ENCODE measurements around the gene FREM1.

Gene FREM1

GRCh38 chr9:14768405-14769229 lies 141.6 kb downstream of the FREM1 start:
- in situ Hi-C loops (cut with HindIII; ENCODE audit: low sequenced_read_pairs): loop anchor here (25.0 kb wide), 1 partner anchor 281 kb away; no protein-coding TSS in a partner anchor

GRCh38 chr9:14766299-14766698 lies 143.9 kb downstream of the FREM1 start:
- in situ Hi-C loops (cut with HindIII; ENCODE audit: low sequenced_read_pairs): loop anchor here (25.0 kb wide), 1 partner anchor 279 kb away; no protein-coding TSS in a partner anchor

- in situ Hi-C loops (cut with HindIII; ENCODE audit: low sequenced_read_pairs): loop anchor here (25.0 kb wide), 1 partner anchor 274 kb away; no protein-coding TSS in a partner anchor
Measured at GRCh38 chr9:14761584-14761983, 148.6 kb downstream of the FREM1 start.

DNA sequence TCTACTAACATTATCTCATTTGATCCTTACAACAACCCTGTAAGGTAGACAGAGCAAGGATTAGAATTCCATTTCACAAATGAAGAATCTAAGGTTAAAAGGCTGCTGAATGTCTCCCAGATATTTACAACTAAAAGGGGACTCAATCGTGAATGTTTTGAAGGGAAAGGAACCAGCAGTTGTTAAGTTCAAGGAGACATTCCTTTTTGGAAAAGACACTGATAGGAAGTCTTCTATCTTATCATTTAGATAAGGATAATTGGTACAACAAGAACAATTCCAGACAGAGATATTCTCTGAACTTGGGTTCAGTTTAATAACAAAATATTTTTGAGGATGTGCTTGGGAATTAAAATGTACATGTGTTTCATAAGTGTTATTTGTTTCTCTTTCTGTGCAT lies 150.2 kb downstream of the FREM1 start:
- in situ Hi-C loops (cut with HindIII; ENCODE audit: low sequenced_read_pairs): loop anchor here (25.0 kb wide), 1 partner anchor 273 kb away; no protein-coding TSS in a partner anchor

- in situ Hi-C loops (cut with HindIII; ENCODE audit: low sequenced_read_pairs): loop anchor here (25.0 kb wide), 1 partner anchor 269 kb away; no protein-coding TSS in a partner anchor
Measured at GRCh38 chr9:14756291-14756690, 153.9 kb downstream of the FREM1 start.

GRCh38 chr9:14752871-14753270 lies 157.4 kb downstream of the FREM1 start:
- in situ Hi-C loops (cut with HindIII; ENCODE audit: low sequenced_read_pairs): loop anchor here (25.0 kb wide), 1 partner anchor 266 kb away; no protein-coding TSS in a partner anchor

DNA sequence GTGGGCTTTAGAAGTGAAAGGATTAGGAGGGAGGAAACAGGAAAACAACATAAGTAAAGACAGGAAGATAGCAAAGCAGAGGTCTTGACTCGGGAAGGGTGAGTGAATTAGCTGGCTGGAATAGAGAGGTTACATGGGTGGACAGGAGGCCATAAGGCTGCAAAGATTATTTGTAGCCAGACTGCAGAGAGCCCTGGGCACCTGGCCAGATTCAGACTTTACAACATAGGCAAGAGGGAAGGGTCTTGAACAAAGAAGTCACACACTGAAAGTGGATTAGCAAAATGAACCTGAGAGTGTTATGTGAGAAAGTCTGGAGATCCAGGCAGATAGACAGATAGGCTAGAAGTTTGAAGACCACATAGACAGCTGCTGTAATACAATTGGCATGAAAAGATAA lies 158.0 kb downstream of the FREM1 start:
- in situ Hi-C loops (cut with HindIII; ENCODE audit: low sequenced_read_pairs): loop anchor here (25.0 kb wide), 1 partner anchor 265 kb away; no protein-coding TSS in a partner anchor

GRCh38 chr9:14750821-14751220 lies 159.4 kb downstream of the FREM1 start:
- in situ Hi-C loops (cut with HindIII; ENCODE audit: low sequenced_read_pairs): loop anchor here (25.0 kb wide), 1 partner anchor 264 kb away; no protein-coding TSS in a partner anchor

GRCh38 chr9:14749741-14750211 lies 160.5 kb downstream of the FREM1 start:
- in situ Hi-C loops (cut with HindIII; ENCODE audit: low sequenced_read_pairs): loop anchor here (25.0 kb wide), 1 partner anchor 262 kb away; no protein-coding TSS in a partner anchor

DNA sequence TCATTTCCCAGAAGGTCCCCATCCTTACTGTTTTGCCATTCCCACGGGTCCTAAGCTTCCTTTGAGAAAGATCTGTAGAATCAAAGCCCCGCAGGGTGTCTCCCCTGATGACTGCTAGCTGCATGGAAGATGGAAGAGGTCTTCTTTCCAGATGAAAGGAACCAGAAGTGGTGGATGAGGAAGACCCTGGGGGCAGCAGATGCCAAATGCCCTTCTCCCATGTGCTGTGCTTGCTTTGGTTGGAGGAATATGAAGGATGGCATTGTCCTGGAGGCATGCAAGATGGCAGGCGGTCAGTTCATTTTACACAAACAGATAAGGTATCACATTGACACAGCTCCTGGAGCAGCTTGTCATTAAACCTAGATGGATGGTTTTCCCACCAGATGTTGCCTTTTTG lies 161.9 kb downstream of the FREM1 start:
- in situ Hi-C loops (cut with HindIII; ENCODE audit: low sequenced_read_pairs): no loop called here

- in situ Hi-C loops (cut with HindIII; ENCODE audit: low sequenced_read_pairs): no loop called here
Measured at GRCh38 chr9:14747111-14747510, 163.1 kb downstream of the FREM1 start.

- in situ Hi-C loops (cut with HindIII; ENCODE audit: low sequenced_read_pairs): no loop called here
Measured at GRCh38 chr9:14746626-14747025, 163.6 kb downstream of the FREM1 start.

DNA sequence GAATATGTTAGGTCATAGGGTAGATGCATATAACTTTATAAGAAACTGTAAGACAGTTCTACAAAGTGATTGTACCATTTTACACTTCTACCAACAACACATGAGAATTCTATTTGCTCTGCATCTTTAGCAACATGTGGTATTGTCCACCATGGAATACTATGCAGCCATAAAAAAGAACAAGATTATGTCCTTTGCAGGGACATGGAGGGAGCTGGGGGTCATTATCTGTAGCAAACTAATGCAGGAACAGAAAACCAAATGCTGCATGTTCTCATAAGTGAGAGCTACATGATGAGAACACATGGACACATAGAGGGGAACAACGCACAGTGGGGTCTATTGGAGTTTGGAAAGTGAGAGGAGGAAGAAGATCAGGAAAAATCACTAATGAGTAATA lies 165.5 kb downstream of the FREM1 start:
- in situ Hi-C loops (cut with HindIII; ENCODE audit: low sequenced_read_pairs): no loop called here

DNA sequence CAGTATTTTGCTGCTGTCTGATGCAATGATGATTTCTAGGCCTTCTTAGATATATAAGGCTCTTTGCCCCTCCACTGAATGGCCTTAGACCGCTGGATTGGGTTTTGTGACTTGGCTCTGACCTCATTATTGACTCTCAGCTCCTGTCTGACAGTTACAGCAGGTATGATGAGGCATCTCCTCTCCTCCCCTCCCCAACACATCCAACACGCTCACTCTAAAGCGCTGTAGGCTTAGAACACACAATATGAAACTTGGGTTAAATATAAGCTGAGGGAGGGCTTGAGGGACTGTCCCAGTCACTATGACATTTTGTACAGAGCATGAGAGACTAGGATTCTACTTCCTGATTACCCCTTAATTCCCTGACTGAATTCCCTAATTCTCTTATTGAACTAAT lies 168.9 kb downstream of the FREM1 start:
- in situ Hi-C loops (cut with HindIII; ENCODE audit: low sequenced_read_pairs): no loop called here

DNA sequence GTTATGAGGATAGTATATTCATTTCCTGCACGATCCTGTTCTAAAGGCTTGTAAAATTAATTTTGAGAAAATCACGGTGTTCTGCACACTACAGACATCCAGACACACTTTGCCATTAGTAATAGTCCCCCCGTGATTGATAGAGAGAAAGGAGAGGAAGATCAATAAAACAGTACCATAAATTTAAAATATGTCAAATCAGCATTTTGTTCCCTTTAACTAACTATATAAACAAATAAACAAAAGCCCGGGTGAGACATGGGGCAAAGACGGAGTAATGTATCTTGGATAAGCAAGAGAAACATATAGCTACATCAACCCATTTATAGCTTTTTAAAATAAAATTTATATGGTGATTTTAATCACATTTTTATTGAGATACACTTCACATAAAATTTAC lies 177.1 kb downstream of the FREM1 start:
- in situ Hi-C loops (cut with HindIII; ENCODE audit: low sequenced_read_pairs): no loop called here

DNA sequence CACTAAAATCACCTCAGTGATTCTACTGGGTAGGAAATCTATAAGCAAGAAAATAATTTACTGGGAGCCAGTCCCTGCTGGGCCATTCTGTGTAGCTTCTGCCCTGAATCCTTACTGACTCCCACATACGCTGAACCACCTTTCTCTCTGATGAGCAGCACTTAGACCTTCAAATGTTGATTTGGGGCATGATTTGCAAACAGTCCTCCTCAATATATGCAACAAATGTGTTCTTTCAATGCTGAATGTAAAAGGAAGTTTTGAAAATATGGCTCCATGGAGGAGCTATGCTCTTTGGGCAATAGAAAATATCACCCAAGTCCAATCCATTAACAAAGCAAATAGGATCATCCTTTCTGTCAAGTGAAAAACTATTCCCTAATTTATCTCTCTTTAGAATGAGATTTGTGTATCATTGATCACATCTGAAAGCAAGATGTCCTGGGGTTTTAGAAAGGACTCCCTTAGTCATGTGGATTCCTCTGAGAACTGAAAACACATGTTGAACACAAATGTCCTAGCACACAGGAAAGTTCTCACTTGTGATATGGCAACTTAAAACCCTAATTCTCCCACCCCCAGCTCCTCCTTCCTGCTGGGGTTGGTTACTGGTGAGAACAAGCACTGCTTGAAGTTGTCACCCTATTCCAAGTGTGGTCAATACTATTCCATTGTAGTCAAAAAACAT lies 178.8 kb downstream of the FREM1 start:
- in situ Hi-C loops (cut with HindIII; ENCODE audit: low sequenced_read_pairs): no loop called here

DNA sequence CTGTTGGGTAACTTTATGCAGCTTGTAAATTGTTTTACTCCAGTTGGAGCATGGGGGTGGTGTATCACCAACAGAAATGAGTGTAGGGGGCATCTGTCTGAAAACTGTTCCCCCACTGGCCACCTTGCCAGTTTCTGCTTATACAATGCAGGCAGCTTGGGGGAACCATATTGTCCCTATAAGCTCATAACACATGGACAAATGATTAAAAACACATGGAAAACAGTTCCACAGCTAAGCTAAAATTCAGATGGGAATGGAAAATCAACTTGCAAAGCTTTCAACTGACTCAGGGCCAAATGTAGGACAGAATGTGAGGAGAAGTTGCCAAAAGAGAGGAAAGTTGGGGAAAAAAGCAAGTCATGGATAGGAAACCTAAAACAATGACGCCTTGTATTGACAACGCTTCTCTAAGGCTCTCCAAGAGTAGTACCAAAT lies 179.7 kb downstream of the FREM1 start:
- in situ Hi-C loops (cut with HindIII; ENCODE audit: low sequenced_read_pairs): no loop called here

DNA sequence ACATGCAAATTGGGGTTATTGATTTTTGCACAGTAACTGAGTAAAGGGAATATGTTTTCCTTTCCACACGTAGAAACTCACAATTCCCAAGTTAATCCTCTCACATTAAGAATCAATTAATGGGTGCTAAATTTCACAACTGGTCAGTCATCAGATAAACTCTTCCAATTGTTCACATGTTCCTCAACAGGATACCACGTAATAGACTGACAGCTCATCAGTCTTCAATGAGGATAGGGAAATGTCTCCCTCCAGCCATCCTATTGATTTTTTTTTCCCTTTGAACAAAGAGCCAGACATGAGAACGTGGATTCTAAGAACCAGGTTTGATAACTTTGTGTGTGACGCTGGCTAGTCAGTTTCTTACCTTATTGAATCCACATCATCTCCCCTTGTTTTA lies 186.9 kb downstream of the FREM1 start:
- in situ Hi-C loops (cut with HindIII; ENCODE audit: low sequenced_read_pairs): no loop called here

- in situ Hi-C loops (cut with HindIII; ENCODE audit: low sequenced_read_pairs): no loop called here
Measured at GRCh38 chr9:14722391-14723035, 187.7 kb downstream of the FREM1 start, which contains the start of gene CER1. Gene CER1, minus strand, starts transcription at chr9:14722733. Its CDS starts 61 bp downstream, at chr9:14722672.

DNA sequence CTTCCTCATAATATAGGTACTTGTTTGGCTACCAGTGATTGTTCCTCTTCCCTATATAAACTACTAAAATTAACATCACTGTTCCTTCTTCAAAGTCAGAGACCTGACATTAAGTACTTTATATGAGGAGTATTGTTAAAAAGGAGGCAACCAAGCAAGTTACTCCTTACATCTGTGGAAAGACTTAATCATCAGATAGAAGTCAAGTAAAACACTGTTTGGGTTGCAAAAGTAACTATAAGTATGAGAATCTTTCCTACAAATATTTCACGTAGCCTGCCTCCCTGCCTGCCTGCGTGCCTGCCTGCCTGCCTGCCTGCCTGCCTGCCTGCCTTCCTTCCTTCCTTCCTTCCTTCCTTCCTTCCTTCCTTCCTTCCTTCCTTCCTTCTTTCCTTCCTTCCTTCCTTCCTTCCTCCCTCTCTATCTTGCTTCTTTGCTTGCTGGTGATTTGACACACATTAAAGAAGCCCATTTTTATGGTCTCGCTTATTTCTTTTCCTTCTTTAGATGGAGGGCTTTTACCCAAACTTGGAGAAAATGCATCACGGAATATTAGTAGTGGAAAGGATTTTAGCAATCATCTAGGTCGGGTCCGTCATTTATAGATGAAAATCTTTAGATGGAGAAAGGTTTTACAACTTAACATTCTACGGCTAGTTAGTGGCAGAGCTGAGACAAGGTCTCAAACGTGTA lies 190.9 kb downstream of the FREM1 start:
- in situ Hi-C loops (cut with HindIII; ENCODE audit: low sequenced_read_pairs): no loop called here

Data from DLD1 (cell line).